HG02970 (cell line): Measurements from ENCODE around the gene WIPF1.
"Not testable (repeated sequence)": the region's sequence is repeated elsewhere in the genome, so short reads cannot be mapped to it uniquely, and the experiment has no call there.

ENCODE experiments used
- ATAC-seq: cut with Tn5 transposase; IDR thresholded peaks from one replicate; pipeline ENCODE4 v1.9.1; 2021; ENCODE audit warnings: mild to moderate bottlenecking, moderate library complexity, moderate number of reproducible peaks; ENCODE audit not compliant: unreplicated experiment, low FRiP score

WIPF1 gene

GRCh38 chr2:174575124-174575776, 22.4 kb downstream of the WIPF1 start:
- no peak for ATAC-seq

- no peak for ATAC-seq
Observed at GRCh38 chr2:174574657-174575056, 22.9 kb downstream of the WIPF1 start.

DNA sequence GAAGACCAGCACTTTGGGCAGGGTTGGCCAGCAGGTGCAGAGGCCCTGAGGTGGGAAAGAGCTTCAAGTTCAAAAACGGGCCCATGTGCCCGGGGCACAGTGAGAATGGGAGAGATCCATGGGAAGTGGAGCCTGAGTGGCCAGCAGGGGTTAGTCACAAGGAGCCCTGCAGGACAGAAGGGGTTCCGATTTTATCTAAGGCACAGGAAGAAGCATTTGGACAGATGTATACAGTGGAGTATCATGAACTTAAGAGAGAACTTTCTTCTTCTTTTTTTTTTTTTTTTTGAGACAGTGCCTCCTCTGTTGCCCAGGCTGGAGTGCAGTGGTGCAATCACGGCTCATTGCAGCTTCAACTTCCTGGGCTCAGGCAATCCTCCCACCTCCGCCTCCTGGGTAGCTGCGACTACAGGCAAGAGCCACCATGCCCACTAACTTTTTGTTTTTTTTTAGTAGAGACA, 24.0 kb downstream of the WIPF1 start:
- no peak for ATAC-seq

GRCh38 chr2:174572556-174572955, 25.0 kb downstream of the WIPF1 start:
- ATAC-seq, result no peak

DNA sequence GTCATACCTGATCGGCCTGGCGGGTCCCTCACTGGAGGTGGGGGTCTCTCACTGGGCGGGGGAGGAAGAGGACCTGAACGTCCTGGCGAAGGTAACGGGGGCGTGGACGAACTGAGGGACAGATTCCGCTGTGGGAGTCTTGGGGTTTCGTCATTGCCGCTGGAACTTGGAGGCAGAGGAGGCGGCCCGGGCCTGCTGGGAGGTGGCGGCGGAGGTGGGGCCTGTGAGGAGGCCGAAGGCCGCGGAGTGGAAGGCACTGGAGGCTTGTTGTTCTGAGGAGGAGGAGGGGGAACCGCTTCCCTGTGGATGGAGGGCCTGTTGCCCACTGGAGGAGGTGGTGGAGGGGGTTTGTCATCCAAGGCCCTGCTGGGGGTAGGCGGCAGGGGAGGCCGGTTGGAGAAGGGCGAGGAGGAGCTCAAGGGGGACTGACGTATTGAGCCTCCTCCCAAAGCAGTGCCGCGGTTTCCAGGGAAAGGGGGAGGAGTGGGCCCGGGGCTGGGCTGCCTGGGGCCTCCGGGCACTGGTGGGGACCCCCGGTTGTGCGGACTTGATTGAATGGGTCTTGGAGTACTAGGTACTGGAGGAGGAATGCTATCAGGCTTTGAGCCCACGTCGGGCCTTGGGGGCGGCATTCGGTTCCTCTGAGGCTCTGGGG, 25.8 kb downstream of the WIPF1 start:
- ATAC-seq, result no peak

GRCh38 chr2:174570318-174570958, 27.2 kb downstream of the WIPF1 start:
- no peak for ATAC-seq

DNA sequence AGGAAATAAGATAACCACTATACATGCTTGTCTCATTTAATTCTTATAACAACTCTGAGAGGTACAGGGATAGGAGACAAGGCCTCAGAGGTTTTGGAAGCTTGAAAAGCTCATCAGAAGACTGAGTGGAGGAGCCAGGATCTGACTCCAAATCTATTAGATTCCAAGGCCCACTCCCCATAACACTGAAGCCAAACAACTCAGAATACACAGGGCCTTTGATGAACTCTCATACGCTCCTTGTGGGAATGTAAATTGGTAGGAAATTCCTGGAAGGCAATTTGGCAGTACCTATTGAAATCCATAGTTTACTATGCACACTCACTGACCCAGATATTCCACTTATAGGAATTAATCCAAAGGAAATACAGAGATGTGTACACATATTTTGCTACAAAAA, 27.9 kb downstream of the WIPF1 start:
- ATAC-seq, result no peak

- no peak for ATAC-seq
Observed at GRCh38 chr2:174568425-174568824, 29.2 kb downstream of the WIPF1 start.

GRCh38 chr2:174566871-174567270, 30.7 kb downstream of the WIPF1 start:
- no peak for ATAC-seq

DNA sequence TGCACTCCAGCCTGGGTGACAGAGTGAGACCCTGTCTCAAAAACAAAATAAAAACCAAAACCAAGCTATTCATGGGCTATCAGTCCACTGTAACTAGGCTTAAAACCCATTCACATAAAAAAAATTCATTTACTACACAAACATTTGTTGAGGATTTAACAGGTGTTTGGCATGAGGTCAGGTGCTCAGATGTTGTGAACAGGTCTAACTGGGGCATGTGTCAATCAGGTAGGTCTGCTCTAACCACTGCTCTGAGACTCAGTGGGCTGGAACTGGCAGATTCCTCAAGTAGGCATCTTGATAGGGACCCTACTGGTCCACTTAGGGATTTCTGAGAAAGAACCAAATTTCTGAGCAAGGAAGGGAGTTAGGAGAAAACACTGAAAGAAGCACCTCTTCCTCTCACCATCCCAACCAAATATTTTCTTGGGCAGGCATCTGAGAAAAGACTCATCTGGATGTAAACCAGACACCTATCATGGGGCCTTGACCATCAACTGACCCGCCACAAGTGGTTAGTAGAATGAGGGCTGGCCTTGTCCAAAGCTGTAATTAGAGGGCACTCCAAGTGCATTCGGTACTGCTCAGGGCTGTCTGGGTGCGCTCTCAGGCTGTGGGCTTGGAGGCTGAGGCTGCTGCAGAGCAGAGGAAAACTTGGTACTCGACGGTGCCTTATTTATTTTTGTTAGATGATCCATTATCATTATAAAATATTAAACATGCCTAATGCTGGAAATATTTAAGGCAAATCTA, 33.9 kb downstream of the WIPF1 start:
- ATAC-seq, result no peak

DNA sequence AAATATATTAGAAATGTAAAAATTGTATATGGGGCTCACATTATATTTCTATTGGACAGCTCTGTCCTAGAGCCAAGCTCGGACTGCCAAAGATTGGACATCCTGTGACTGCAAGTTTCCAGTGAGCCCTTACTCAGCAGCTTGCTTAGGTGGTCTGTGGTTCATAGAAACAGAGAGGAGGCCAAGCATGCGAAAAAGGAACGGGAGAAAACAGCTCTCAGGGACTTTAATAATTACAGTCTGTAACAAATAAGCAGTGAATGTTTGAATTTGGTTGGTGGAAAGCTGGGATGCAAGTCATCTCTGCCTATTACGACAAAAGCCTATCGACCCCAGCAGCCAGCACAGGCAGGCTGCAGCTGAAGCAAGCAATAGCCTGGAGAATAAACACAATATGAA, 35.6 kb downstream of the WIPF1 start:
- ATAC-seq, result no peak

GRCh38 chr2:174561283-174561971, 36.2 kb downstream of the WIPF1 start:
- ATAC-seq, result no peak

GRCh38 chr2:174560737-174561136, 36.9 kb downstream of the WIPF1 start:
- ATAC-seq, result no peak

DNA sequence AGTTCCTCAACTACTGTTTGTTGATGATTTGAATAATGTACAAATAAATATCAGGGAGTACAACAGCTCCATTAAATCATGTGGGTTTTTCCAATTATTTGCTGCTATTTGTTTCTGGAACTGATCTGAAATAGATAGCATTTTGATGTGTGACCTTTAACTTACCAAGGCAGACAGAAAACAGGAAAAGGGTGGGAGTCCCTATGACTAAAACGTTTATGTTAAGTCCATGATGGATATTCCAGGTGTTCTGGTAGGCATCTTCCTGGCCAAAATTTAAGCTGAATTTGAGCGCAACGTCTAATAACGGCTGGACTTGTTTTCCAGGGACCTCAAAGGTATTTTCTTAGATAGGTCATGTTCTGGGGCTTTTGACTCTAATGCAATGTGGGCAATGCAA, 41.6 kb downstream of the WIPF1 start:
- ATAC-seq, result no peak

DNA sequence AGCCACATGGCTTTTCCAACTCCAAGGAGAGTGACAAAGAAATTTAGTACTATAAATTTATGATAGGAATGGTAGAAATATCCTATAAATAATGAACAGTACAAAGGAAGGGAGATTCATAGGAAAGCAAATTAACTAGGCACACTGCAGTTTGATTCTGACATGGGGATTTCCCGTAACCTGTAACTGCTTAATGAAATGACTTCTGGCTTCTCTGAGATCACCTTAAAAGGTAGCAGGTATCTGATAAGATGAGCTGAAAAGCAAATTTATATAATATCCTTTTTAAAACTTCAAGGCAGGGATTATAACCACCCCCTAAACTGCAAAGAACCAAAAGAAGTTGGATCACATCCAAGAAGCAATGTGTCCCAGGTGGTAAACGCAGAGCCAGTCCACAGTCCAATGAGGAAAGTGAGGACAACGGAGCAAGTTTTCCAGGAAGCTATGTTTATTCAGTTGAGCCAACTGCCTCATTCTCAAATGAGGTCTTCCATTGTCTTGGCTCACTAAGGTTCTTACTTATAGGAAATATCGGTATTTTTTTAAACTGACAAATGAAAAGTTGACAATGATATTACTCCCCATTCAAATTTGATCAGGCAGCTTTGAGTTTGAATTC, 43.0 kb downstream of the WIPF1 start:
- ATAC-seq, result no peak

DNA sequence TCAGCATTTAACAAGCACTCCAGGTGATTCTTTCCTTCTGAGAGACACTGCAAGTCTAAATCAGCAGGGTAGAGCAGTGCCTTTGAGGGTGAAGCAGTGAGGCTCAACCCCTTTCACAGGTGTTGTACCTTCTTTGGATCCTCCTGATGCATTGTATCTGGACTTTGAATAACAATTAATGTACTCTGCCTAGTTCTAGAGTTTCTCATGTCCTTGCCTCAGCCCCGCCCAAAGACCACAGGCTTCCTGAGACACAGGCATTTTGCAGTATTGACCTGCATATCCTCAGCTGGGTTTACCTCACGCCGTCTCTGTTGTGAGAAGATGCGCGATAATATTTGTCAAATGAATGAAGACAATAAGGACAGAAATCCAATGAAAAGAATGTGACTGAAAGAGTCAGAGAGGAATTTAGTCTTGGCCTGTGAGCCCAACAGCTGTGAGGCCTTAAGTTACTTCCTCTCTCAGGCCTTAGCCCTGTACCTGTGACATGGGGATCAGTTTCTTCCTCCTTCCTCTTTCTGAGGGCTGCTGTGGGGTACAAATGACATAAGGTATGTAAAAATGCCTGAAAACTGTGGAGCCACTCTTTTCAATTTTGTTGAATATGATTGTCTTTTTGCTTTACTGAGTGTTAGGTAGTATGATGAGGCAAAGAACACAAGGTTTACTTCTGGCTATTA, 43.7 kb downstream of the WIPF1 start:
- no peak for ATAC-seq

- ATAC-seq, result no peak
Observed at GRCh38 chr2:174552880-174553279, 44.7 kb downstream of the WIPF1 start.

GRCh38 chr2:174551697-174552096, 45.9 kb downstream of the WIPF1 start:
- no peak for ATAC-seq

DNA sequence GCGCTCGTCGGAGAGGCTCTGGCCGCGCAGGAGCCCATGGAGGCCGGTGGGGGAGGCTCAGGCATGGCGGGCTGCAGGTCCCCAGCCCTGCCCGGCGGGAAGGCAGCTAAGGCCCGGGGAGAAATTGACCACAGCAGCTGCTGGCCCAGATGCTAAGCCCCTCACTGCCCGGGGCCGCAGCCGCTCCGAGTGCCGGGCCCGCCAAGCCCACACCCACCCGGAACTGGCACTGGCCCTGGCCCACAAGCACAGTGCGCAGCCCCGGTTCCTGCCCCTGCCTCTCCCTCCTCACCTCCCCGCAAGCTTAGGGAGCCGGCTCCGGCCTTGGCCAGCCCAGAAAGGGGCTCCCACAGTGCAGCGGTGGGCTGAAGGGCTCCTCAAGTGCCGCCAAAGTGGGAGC, 49.0 kb downstream of the WIPF1 start:
- ATAC-seq, result not testable (repeated sequence)
